CD8-positive, alpha-beta memory T cell (primary cell): Measurements from ENCODE around the gene RAB18. TPM values are rescaled to one million over a fixed set of nuclear protein-coding genes. Genes with fewer than 3 reads are reported as not detected.
"Not testable (repeated sequence)": the region's sequence is repeated elsewhere in the genome, so short reads cannot be mapped to it uniquely, and the experiment has no call there.

Source experiments
- CTCF ChIA-PET: fragments of 350-600 bp; sonication (Branson Sonifier 250); formaldehyde crosslinking; loops from one replicate; lab custom pipeline; 2021; ENCODE audit warnings: antibody characterized with exemption; lab: Charles Lee
- POLR2A ChIA-PET: fragments of 350-600 bp; sonication (Branson Sonifier 250); formaldehyde crosslinking; loops from one replicate; lab custom pipeline; 2021; ENCODE audit warnings: antibody characterized with exemption; lab: Charles Lee
- DNase-seq, 5 donors: peaks; one replicate each; pipeline versions ENCODE4 v3.0.0 to v3.0.0-alpha.2; 2020 to 2022; ENCODE audit warnings: mixed read lengths in 1 of 5
- H3K27ac ChIP-seq: one replicate; pipeline ENCODE4 v1.7.0; 2013; ENCODE audit warnings: low read depth, mild to moderate bottlenecking, low read length, moderate library complexity
- H3K27me3 ChIP-seq: 2 replicates; pipeline ENCODE4 v1.7.0; 2013; ENCODE audit warnings: low read length, mild to moderate bottlenecking; ENCODE audit not compliant: insufficient read depth, poor library complexity, severe bottlenecking
- H3K36me3 ChIP-seq: 2 replicates; pipeline ENCODE4 v1.7.0; 2013; ENCODE audit warnings: mild to moderate bottlenecking, low read length, moderate library complexity; ENCODE audit not compliant: insufficient read depth
- H3K4me1 ChIP-seq: 2 replicates; pipeline ENCODE4 v1.7.0; 2013; ENCODE audit warnings: mild to moderate bottlenecking, low read length, moderate library complexity; ENCODE audit not compliant: insufficient read depth
- H3K4me3 ChIP-seq: 2 replicates; pipeline ENCODE4 v1.7.0; 2013; ENCODE audit warnings: mild to moderate bottlenecking, low read length
- H3K9me3 ChIP-seq: 2 replicates; pipeline ENCODE4 v1.7.0; 2013; ENCODE audit warnings: mild to moderate bottlenecking, low read length
- H3K27ac Mint-ChIP-seq, 8 donors: one replicate each; pipeline ENCODE4 v1.8.0; 2020 to 2021; ENCODE audit warnings: mixed read lengths in 8 of 8, mild to moderate bottlenecking in 6 of 8, inconsistent platforms in 3 of 8, moderate library complexity in 3 of 8
- H3K27me3 Mint-ChIP-seq, 2 donors: one replicate each; pipeline ENCODE4 v1.8.0; 2020 to 2021; ENCODE audit warnings: mixed read lengths in 2 of 2, mild to moderate bottlenecking in 1 of 2, moderate library complexity in 1 of 2
- H3K36me3 Mint-ChIP-seq, 3 donors: one replicate each; pipeline ENCODE4 v1.8.0; 2020 to 2021; ENCODE audit warnings: mixed read lengths in 3 of 3, inconsistent platforms in 1 of 3, mild to moderate bottlenecking in 1 of 3
- H3K4me1 Mint-ChIP-seq, 3 donors: one replicate each; pipeline ENCODE4 v1.8.0; 2020 to 2021; ENCODE audit warnings: mixed read lengths in 3 of 3, inconsistent platforms in 1 of 3, mild to moderate bottlenecking in 1 of 3
- H3K4me3 Mint-ChIP-seq, 7 donors: one replicate each; pipeline ENCODE4 v1.8.0; 2020 to 2021; ENCODE audit warnings: mixed read lengths in 7 of 7, mild to moderate bottlenecking in 6 of 7, moderate library complexity in 4 of 7, inconsistent platforms in 2 of 7
- H3K9me3 Mint-ChIP-seq, 5 donors: one replicate each; pipeline ENCODE4 v1.8.0; 2020 to 2022; ENCODE audit warnings: mixed read lengths in 5 of 5, mild to moderate bottlenecking in 3 of 5, moderate library complexity in 2 of 5, inconsistent platforms in 1 of 5
- polyA plus RNA-seq: library from polyadenylated mRNA; unstranded; fragments of 300-500 nt; fragmentation: Illumina TruSeq; gene quantifications from one replicate; pipeline ENCODE4 v1.2.3, GENCODE V29; 2021
- total RNA-seq, 2 experiments: library from RNA; stranded (reverse); gene quantifications; one replicate each; pipeline ENCODE4 v1.2.3, GENCODE V29; 2021

The RAB18 gene
- total and polyA plus RNA-seq, 3 experiments from 2014 or later, result 68.2 to 123 (median 71.1) TPM

GRCh38 chr10:27465596-27465995, 38.5 kb upstream of the RAB18 start:
- H3K36me3 ChIP-seq, H3K27ac ChIP-seq, H3K4me3 ChIP-seq, H3K27me3 ChIP-seq, H3K36me3 Mint-ChIP-seq, H3K27me3 Mint-ChIP-seq, DNase-seq, H3K9me3 Mint-ChIP-seq, H3K9me3 ChIP-seq: not testable (repeated sequence)
- H3K4me1 ChIP-seq, result peaks cover 19% of the 10 kb centered on the region
- peaks cover 35 to 40% (median 36%) of the 10 kb centered on the region in 3 donors for H3K4me1 Mint-ChIP-seq
- H3K4me3 Mint-ChIP-seq, result peak overlapping the region in 6 of 7 donors; percentile 13 to 67 (median 58)
- ChIA-PET CTCF (interaction anchor here (1.1 kb wide), 1 partner anchor 20 kb away, joined by 4 read pairs; no protein-coding TSS in a partner anchor), POLR2A (interaction anchor here (1.0 kb wide), 1 partner anchor 39 kb away, joined by 3 read pairs; the partner anchor contains the start of gene RAB18)
- peak overlapping the region; percentile 80 to 98 (median 91) for H3K27ac Mint-ChIP-seq

- Mint-ChIP-seq H3K27me3 (peaks cover 1 to 23% of the 10 kb centered on the region in 2 donors), H3K27ac (no peak overlapping the region), H3K36me3 (peaks cover 0 to 2% (median 0%) of the 10 kb centered on the region in 3 donors), H3K4me3 (no peak overlapping the region), H3K9me3 (no peaks in the 10 kb centered on the region), H3K4me1 (peaks cover 5 to 10% (median 6%) of the 10 kb centered on the region in 3 donors)
- no peak for DNase-seq
- POLR2A ChIA-PET, result no interaction called here
- Histone ChIP-seq H3K27ac (no peak overlapping the region), H3K9me3 (no peaks in the 10 kb centered on the region), H3K36me3 (no peaks in the 10 kb centered on the region), H3K4me1 (no peaks in the 10 kb centered on the region), H3K4me3 (no peak overlapping the region), H3K27me3 (no peaks in the 10 kb centered on the region)
- CTCF ChIA-PET, result no interaction called here
These were observed 33.2 kb upstream of the RAB18 start for GRCh38 chr10:27470885-27471284.

GRCh38 chr10:27474741-27475140, 29.4 kb upstream of the RAB18 start:
- H3K36me3 Mint-ChIP-seq, result peaks cover 0 to 4% (median 2%) of the 10 kb centered on the region in 3 donors
- Histone ChIP-seq H3K36me3 (no peaks in the 10 kb centered on the region), H3K9me3 (no peaks in the 10 kb centered on the region), H3K27ac (no peak overlapping the region), H3K27me3 (no peaks in the 10 kb centered on the region), H3K4me1 (no peaks in the 10 kb centered on the region), H3K4me3 (no peak overlapping the region)
- no peak overlapping the region for H3K27ac Mint-ChIP-seq
- no peaks in the 10 kb centered on the region for H3K4me1 Mint-ChIP-seq
- POLR2A ChIA-PET, result no interaction called here
- no peak for DNase-seq
- CTCF ChIA-PET, result no interaction called here
- peaks cover 0 to 8% (median 0%) of the 10 kb centered on the region in 5 donors for H3K9me3 Mint-ChIP-seq
- peaks cover 6 to 39% of the 10 kb centered on the region in 2 donors for H3K27me3 Mint-ChIP-seq
- H3K4me3 Mint-ChIP-seq, result no peak overlapping the region

GRCh38 chr10:27479016-27479415, 25.1 kb upstream of the RAB18 start:
- H3K27ac Mint-ChIP-seq, result no peak overlapping the region
- peaks cover 0 to 8% (median 0%) of the 10 kb centered on the region in 5 donors for H3K9me3 Mint-ChIP-seq
- H3K9me3 ChIP-seq, result no peaks in the 10 kb centered on the region
- no peaks in the 10 kb centered on the region for H3K36me3 ChIP-seq
- ChIA-PET POLR2A (no interaction called here), CTCF (no interaction called here)
- DNase-seq, result no peak
- H3K4me3 ChIP-seq, result no peak overlapping the region
- peaks cover 5 to 39% of the 10 kb centered on the region in 2 donors for H3K27me3 Mint-ChIP-seq
- no peak overlapping the region for H3K4me3 Mint-ChIP-seq
- peaks cover 0 to 4% (median 0%) of the 10 kb centered on the region in 3 donors for H3K36me3 Mint-ChIP-seq
- H3K27me3 ChIP-seq, result no peaks in the 10 kb centered on the region
- peaks cover 0 to 5% (median 0%) of the 10 kb centered on the region in 3 donors for H3K4me1 Mint-ChIP-seq
- H3K4me1 ChIP-seq, result no peaks in the 10 kb centered on the region
- H3K27ac ChIP-seq, result no peak overlapping the region

- H3K36me3 ChIP-seq, result no peaks in the 10 kb centered on the region
- H3K27ac Mint-ChIP-seq, result no peak overlapping the region
- ChIA-PET POLR2A (no interaction called here), CTCF (no interaction called here)
- H3K27me3 ChIP-seq, result no peaks in the 10 kb centered on the region
- no peaks in the 10 kb centered on the region for H3K9me3 ChIP-seq
- DNase-seq, result no peak
- peaks cover 0 to 8% (median 0%) of the 10 kb centered on the region in 5 donors for H3K9me3 Mint-ChIP-seq
- no peak overlapping the region for H3K27ac ChIP-seq
- no peak overlapping the region for H3K4me3 Mint-ChIP-seq
- H3K4me3 ChIP-seq, result no peak overlapping the region
- H3K4me1 Mint-ChIP-seq, result peaks cover 0 to 5% (median 0%) of the 10 kb centered on the region in 3 donors
- H3K27me3 Mint-ChIP-seq, result peaks cover 9 to 43% of the 10 kb centered on the region in 2 donors
- H3K4me1 ChIP-seq, result no peaks in the 10 kb centered on the region
- peaks cover 0 to 4% (median 0%) of the 10 kb centered on the region in 3 donors for H3K36me3 Mint-ChIP-seq
These were observed 22.6 kb upstream of the RAB18 start for GRCh38 chr10:27481486-27481885.

- Mint-ChIP-seq H3K36me3 (peaks cover 2 to 4% (median 3%) of the 10 kb centered on the region in 3 donors), H3K27me3 (peaks cover 15 to 51% of the 10 kb centered on the region in 2 donors), H3K27ac (no peak overlapping the region), H3K4me1 (peaks cover 0 to 5% (median 0%) of the 10 kb centered on the region in 3 donors), H3K9me3 (peaks cover 0 to 13% (median 6%) of the 10 kb centered on the region in 5 donors), H3K4me3 (no peak overlapping the region)
- DNase-seq, result no peak
- H3K27me3 ChIP-seq, result no peaks in the 10 kb centered on the region
- no peak overlapping the region for H3K4me3 ChIP-seq
- POLR2A ChIA-PET, result no interaction called here
- no peak overlapping the region for H3K27ac ChIP-seq
- H3K4me1 ChIP-seq, result no peaks in the 10 kb centered on the region
- H3K36me3 ChIP-seq, result no peaks in the 10 kb centered on the region
- CTCF ChIA-PET, result no interaction called here
- H3K9me3 ChIP-seq, result no peaks in the 10 kb centered on the region
These were observed 20.8 kb upstream of the RAB18 start for GRCh38 chr10:27482984-27483956.

- no peak overlapping the region for H3K27ac Mint-ChIP-seq
- CTCF ChIA-PET, result interaction anchor here (1.3 to 1.8 kb wide), 3 partner anchors 13 to 37 kb away, joined by 5 to 6 read pairs (median 5); partner anchors contain the start of gene RAB18
These were observed 18.7 kb upstream of the RAB18 start for GRCh38 chr10:27485368-27485767.

GRCh38 chr10:27485986-27486385, 18.1 kb upstream of the RAB18 start:
- ChIA-PET CTCF (interaction anchor here (1.3 to 1.8 kb wide), 3 partner anchors 14 to 38 kb away, joined by 5 to 6 read pairs (median 5); partner anchors contain the start of gene RAB18), POLR2A (no interaction called here)
- Mint-ChIP-seq H3K4me3 (no peak overlapping the region), H3K27ac (no peak overlapping the region), H3K9me3 (peaks cover 2 to 18% (median 12%) of the 10 kb centered on the region in 5 donors), H3K4me1 (peaks cover 0 to 5% (median 0%) of the 10 kb centered on the region in 3 donors), H3K27me3 (peaks cover 30 to 70% of the 10 kb centered on the region in 2 donors), H3K36me3 (peaks cover 2 to 8% (median 3%) of the 10 kb centered on the region in 3 donors)
- H3K9me3 ChIP-seq, result no peaks in the 10 kb centered on the region
- DNase-seq, result no peak
- H3K36me3 ChIP-seq, result no peaks in the 10 kb centered on the region
- no peaks in the 10 kb centered on the region for H3K4me1 ChIP-seq
- no peak overlapping the region for H3K27ac ChIP-seq
- H3K27me3 ChIP-seq, result no peaks in the 10 kb centered on the region
- H3K4me3 ChIP-seq, result no peak overlapping the region

More at GRCh38 chr10:27485368-27485767, 18.7 kb upstream of the RAB18 start:
- H3K4me3 ChIP-seq, result no peak overlapping the region
- POLR2A ChIA-PET, result no interaction called here
- H3K36me3 ChIP-seq, result no peaks in the 10 kb centered on the region
- Mint-ChIP-seq H3K4me1 (peaks cover 0 to 5% (median 0%) of the 10 kb centered on the region in 3 donors), H3K36me3 (peaks cover 2 to 3% (median 2%) of the 10 kb centered on the region in 3 donors), H3K27me3 (peaks cover 24 to 64% of the 10 kb centered on the region in 2 donors), H3K9me3 (peaks cover 0 to 11% (median 6%) of the 10 kb centered on the region in 5 donors), H3K4me3 (no peak overlapping the region)
- no peaks in the 10 kb centered on the region for H3K4me1 ChIP-seq
- H3K9me3 ChIP-seq, result no peaks in the 10 kb centered on the region
- DNase-seq, result no peak
- H3K27ac ChIP-seq, result no peak overlapping the region
- no peaks in the 10 kb centered on the region for H3K27me3 ChIP-seq
